GM12878 (cell line): ENCODE measurements around the gene ASF1B. TPM values are rescaled to one million over a fixed set of nuclear protein-coding genes. Genes with fewer than 3 reads are reported as not detected.

Experiments used
- CHD2 ChIP-seq: IDR thresholded peaks from 2 replicates; pipeline ENCODE4 v1.6.1; 2011; ENCODE audit warnings: low read depth, low read length, improper control_type of control experiment, borderline replicate concordance
- CREM ChIP-seq: IDR thresholded peaks from 2 replicates; pipeline ENCODE4 v1.6.1; 2014; ENCODE audit warnings: antibody characterized with exemption, low read depth
- ELK1 ChIP-seq: IDR thresholded peaks from 2 replicates; pipeline ENCODE4 v1.6.1; 2012; ENCODE audit warnings: low read depth, low read length, improper control_type of control experiment
- GATAD2B ChIP-seq: fragments of 450-650 bp; conservative IDR thresholded peaks from 2 replicates; pipeline ENCODE4 v1.6.1; 2017; ENCODE audit warnings: low read depth, mild to moderate bottlenecking, moderate library complexity
- JUND ChIP-seq: IDR thresholded peaks from 2 replicates; pipeline ENCODE4 v1.6.1; 2012; ENCODE audit warnings: low read depth, mild to moderate bottlenecking, low read length, improper control_type of control experiment, moderate library complexity
- KLF5 ChIP-seq: fragments of 450-650 bp; IDR thresholded peaks from 2 replicates; pipeline ENCODE4 v1.6.1; 2014; ENCODE audit warnings: mild to moderate bottlenecking; ENCODE audit not compliant: partially characterized antibody
- MTA2 ChIP-seq: fragments of 450-650 bp; IDR thresholded peaks from 2 replicates; pipeline ENCODE4 v1.6.1; 2016; ENCODE audit warnings: low read depth, mild to moderate bottlenecking, moderate library complexity
- NFXL1 ChIP-seq: fragments of 450-650 bp; IDR thresholded peaks from 2 replicates; pipeline ENCODE4 v1.6.1; 2017; ENCODE audit warnings: antibody characterized with exemption, mild to moderate bottlenecking, borderline replicate concordance
- NR2C2 ChIP-seq: IDR thresholded peaks from 2 replicates; pipeline ENCODE4 v1.6.1; 2011; ENCODE audit warnings: borderline replicate concordance, low read depth; ENCODE audit not compliant: control insufficient read depth, insufficient read length
- RUNX3 ChIP-seq: IDR thresholded peaks from 2 replicates; pipeline ENCODE4 v1.6.1; 2012; ENCODE audit warnings: low read length, inconsistent platforms
- SIN3A ChIP-seq: IDR thresholded peaks from 2 replicates; pipeline ENCODE4 v1.6.1; 2012; ENCODE audit warnings: low read depth, low read length, improper control_type of control experiment
- TCF12 ChIP-seq: IDR thresholded peaks from 2 replicates; pipeline ENCODE4 v1.6.1; 2011; ENCODE audit warnings: low read depth, mild to moderate bottlenecking, low read length
- TCF3 ChIP-seq: IDR thresholded peaks from 2 replicates; pipeline ENCODE4 v1.6.1; 2012; ENCODE audit warnings: low read depth, mild to moderate bottlenecking, low read length, borderline replicate concordance; ENCODE audit not compliant: insufficient read depth
- ZNF207 ChIP-seq: fragments of 450-650 bp; IDR thresholded peaks from 2 replicates; pipeline ENCODE4 v1.6.1; 2014; ENCODE audit warnings: antibody characterized with exemption, mild to moderate bottlenecking, borderline replicate concordance
- polyA plus RNA-seq, 11 experiments: library from polyadenylated mRNA; depleted of rRNA in 4 of 11; unstranded in 6 of 11; stranded (reverse) in 5 of 11; fragments of >200 nt; fragmentation: Nextera tagmentation in 4 of 11; fragmentation: Illumina TruSeq in 1 of 11; extraction: Ambion mirVana in 4 of 11; extraction: Trizol in 1 of 11; gene quantifications; 1 replicate in 1 of 11; 2 replicates in 10 of 11; pipeline versions ENCODE4 v1.2.1 to v1.2.3, GENCODE V29; 2011 to 2016; ENCODE audit warnings: inconsistent platforms in 2 of 11, missing spikeins in 2 of 11, low read depth in 1 of 11
- total RNA-seq, 4 experiments: library from RNA; depleted of rRNA in 3 of 4; stranded (reverse); fragments of >200 nt in 3 of 4; fragmentation: Illumina TruSeq in 1 of 4; extraction: Trizol in 1 of 4; gene quantifications; 2 replicates each; pipeline versions ENCODE4 v1.2.1 to v1.2.3, GENCODE V29; 2013 to 2021
- TF ChIP-seq, protein P1 (sequence below): fragments of 450-650 bp; formaldehyde crosslinking; IDR thresholded peaks from 2 replicates; pipeline ENCODE4 v1.4.0; 2020; ENCODE audit warnings: mild to moderate bottlenecking, moderate library complexity
- TF ChIP-seq, protein P2 (sequence below): IDR thresholded peaks from 2 replicates; pipeline ENCODE4 v1.6.1; 2012; ENCODE audit warnings: low read length, inconsistent platforms
- TF ChIP-seq, protein P3 (sequence below): IDR thresholded peaks from 2 replicates; pipeline ENCODE4 v1.6.1; 2011; ENCODE audit warnings: low read depth, mild to moderate bottlenecking, low read length, moderate library complexity, borderline replicate concordance; ENCODE audit errors: extremely low read depth
- TF ChIP-seq, protein P4 (sequence below): IDR thresholded peaks from 2 replicates; pipeline ENCODE4 v1.6.1; 2011; ENCODE audit warnings: low read depth, low read length, improper control_type of control experiment, borderline replicate concordance
- TF ChIP-seq, protein P5 (sequence below): fragments of 450-650 bp; conservative IDR thresholded peaks from 2 replicates; pipeline ENCODE4 v1.6.1; 2017; ENCODE audit warnings: mild to moderate bottlenecking, moderate library complexity

ASF1B gene
- total and polyA plus RNA-seq, 10 of the 15 experiments (the other 5 are each of a cell fraction or from before 2014, with no cell fraction given): 10.4 to 217 (median 90.2) TPM

- TF ChIP-seq NR2C2 (peak; percentile 61), CHD2 (no peak), TCF12 (peak; percentile 55; the same call in 1 of the 2 replicates), SIN3A (no peak), ZNF207 (0 out of 2 replicates have a peak, but pooled peaks have one; percentile 38), NFXL1 (no peak), CREM (no peak), RUNX3 (no peak), ELK1 (no peak), MTA2 (no peak), GATAD2B (peak; percentile 87), KLF5 (no peak), JUND (no peak), TCF3 (0 out of 2 replicates have a peak, but pooled peaks have one; percentile 15)
- TF ChIP-seq, protein P1, sequence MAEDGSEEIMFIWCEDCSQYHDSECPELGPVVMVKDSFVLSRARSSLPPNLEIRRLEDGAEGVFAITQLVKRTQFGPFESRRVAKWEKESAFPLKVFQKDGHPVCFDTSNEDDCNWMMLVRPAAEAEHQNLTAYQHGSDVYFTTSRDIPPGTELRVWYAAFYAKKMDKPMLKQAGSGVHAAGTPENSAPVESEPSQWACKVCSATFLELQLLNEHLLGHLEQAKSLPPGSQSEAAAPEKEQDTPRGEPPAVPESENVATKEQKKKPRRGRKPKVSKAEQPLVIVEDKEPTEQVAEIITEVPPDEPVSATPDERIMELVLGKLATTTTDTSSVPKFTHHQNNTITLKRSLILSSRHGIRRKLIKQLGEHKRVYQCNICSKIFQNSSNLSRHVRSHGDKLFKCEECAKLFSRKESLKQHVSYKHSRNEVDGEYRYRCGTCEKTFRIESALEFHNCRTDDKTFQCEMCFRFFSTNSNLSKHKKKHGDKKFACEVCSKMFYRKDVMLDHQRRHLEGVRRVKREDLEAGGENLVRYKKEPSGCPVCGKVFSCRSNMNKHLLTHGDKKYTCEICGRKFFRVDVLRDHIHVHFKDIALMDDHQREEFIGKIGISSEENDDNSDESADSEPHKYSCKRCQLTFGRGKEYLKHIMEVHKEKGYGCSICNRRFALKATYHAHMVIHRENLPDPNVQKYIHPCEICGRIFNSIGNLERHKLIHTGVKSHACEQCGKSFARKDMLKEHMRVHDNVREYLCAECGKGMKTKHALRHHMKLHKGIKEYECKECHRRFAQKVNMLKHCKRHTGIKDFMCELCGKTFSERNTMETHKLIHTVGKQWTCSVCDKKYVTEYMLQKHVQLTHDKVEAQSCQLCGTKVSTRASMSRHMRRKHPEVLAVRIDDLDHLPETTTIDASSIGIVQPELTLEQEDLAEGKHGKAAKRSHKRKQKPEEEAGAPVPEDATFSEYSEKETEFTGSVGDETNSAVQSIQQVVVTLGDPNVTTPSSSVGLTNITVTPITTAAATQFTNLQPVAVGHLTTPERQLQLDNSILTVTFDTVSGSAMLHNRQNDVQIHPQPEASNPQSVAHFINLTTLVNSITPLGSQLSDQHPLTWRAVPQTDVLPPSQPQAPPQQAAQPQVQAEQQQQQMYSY: no peak
- TF ChIP-seq, protein P2, sequence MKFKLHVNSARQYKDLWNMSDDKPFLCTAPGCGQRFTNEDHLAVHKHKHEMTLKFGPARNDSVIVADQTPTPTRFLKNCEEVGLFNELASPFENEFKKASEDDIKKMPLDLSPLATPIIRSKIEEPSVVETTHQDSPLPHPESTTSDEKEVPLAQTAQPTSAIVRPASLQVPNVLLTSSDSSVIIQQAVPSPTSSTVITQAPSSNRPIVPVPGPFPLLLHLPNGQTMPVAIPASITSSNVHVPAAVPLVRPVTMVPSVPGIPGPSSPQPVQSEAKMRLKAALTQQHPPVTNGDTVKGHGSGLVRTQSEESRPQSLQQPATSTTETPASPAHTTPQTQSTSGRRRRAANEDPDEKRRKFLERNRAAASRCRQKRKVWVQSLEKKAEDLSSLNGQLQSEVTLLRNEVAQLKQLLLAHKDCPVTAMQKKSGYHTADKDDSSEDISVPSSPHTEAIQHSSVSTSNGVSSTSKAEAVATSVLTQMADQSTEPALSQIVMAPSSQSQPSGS: no peak
- TF ChIP-seq, protein P3, sequence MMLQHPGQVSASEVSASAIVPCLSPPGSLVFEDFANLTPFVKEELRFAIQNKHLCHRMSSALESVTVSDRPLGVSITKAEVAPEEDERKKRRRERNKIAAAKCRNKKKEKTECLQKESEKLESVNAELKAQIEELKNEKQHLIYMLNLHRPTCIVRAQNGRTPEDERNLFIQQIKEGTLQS: no peak
- TF ChIP-seq, protein P4, sequence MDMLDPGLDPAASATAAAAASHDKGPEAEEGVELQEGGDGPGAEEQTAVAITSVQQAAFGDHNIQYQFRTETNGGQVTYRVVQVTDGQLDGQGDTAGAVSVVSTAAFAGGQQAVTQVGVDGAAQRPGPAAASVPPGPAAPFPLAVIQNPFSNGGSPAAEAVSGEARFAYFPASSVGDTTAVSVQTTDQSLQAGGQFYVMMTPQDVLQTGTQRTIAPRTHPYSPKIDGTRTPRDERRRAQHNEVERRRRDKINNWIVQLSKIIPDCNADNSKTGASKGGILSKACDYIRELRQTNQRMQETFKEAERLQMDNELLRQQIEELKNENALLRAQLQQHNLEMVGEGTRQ: no peak
- TF ChIP-seq, protein P5, sequence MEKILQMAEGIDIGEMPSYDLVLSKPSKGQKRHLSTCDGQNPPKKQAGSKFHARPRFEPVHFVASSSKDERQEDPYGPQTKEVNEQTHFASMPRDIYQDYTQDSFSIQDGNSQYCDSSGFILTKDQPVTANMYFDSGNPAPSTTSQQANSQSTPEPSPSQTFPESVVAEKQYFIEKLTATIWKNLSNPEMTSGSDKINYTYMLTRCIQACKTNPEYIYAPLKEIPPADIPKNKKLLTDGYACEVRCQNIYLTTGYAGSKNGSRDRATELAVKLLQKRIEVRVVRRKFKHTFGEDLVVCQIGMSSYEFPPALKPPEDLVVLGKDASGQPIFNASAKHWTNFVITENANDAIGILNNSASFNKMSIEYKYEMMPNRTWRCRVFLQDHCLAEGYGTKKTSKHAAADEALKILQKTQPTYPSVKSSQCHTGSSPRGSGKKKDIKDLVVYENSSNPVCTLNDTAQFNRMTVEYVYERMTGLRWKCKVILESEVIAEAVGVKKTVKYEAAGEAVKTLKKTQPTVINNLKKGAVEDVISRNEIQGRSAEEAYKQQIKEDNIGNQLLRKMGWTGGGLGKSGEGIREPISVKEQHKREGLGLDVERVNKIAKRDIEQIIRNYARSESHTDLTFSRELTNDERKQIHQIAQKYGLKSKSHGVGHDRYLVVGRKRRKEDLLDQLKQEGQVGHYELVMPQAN: peak; percentile 65; the same call in 1 of the 2 replicates
Measured at GRCh38 chr19:14118165-14119051, 18.0 kb downstream of the ASF1B start (continued).
